Testis (tissue), 3 donors: Measurements from ENCODE around the gene LBX2. TPM values are rescaled to one million over a fixed set of nuclear protein-coding genes. Genes with fewer than 3 reads are reported as not detected.

Source experiments
- DNase-seq: peaks from one replicate; pipeline ENCODE4 v3.0.0-alpha.2; 2019
- H3K27ac ChIP-seq, 2 donors: fragments of 200-600 bp; sonication (generic); one replicate each; pipeline ENCODE4 v1.5.1; 2019
- H3K27me3 ChIP-seq: fragments of 200-600 bp; sonication (generic); one replicate; pipeline ENCODE4 v1.5.1; 2019
- H3K36me3 ChIP-seq: fragments of 200-600 bp; sonication (generic); one replicate; pipeline ENCODE4 v1.5.1; 2017; ENCODE audit warnings: low read depth; ENCODE audit errors: missing control alignments
- H3K4me1 ChIP-seq: fragments of 200-600 bp; sonication (generic); one replicate; pipeline ENCODE4 v1.5.1; 2019
- H3K4me3 ChIP-seq, 2 donors: fragments of 200-600 bp; sonication (generic); one replicate each; pipeline ENCODE4 v1.5.1; 2017 to 2019
- H3K9me3 ChIP-seq: fragments of 200-600 bp; sonication (generic); one replicate; pipeline ENCODE4 v1.5.1; 2017
- CTCF ChIP-seq, 3 experiments: fragments of 450-650 bp in 2 of 3; fragments of 200-600 bp in 1 of 3; sonication (generic) in 1 of 3; IDR thresholded peaks; one replicate each; pipeline ENCODE4 v1.5.1; 2016 to 2019; ENCODE audit warnings: antibody characterized with exemption in 3 of 3, mild to moderate bottlenecking in 2 of 3, moderate library complexity in 1 of 3
- POLR2A ChIP-seq: fragments of 450-650 bp; IDR thresholded peaks from one replicate; pipeline ENCODE4 v1.6.1; 2017; ENCODE audit warnings: antibody characterized with exemption, mild to moderate bottlenecking, moderate library complexity
- WGBS, 2 donors: methylation state at CpG; one replicate each; pipeline ENCODE4 v1.1.5; 2018; 5-methylcytosine and 5-hydroxymethylcytosine counted together
- intact Hi-C: fragments of 100-400 bp; cut with DNase I; formaldehyde crosslinking; loops from one replicate; pipeline ENCODE4 v1.15.1; 2023; ENCODE audit warnings: low total_unique reads
- polyA plus RNA-seq: library from polyadenylated mRNA; stranded (reverse); fragments of 350-450 nt; fragmentation: Illumina TruSeq; extraction: RNeasy Lipid Tissue Mini Kit (QIAGEN cat#74804); gene quantifications from one replicate; pipeline ENCODE4 v1.2.3, GENCODE V29; 2014; ENCODE audit warnings: low read depth, low replicate concordance; ENCODE audit not compliant: insufficient read depth
- total RNA-seq, 2 donors: library from RNA; depleted of rRNA; stranded (reverse); fragments of >200 nt; gene quantifications; one replicate each; pipeline ENCODE4 v1.2.3, GENCODE V29; 2016

The LBX2 gene
- total and polyA plus RNA-seq, 3 donors from 2014 or later = 0.33 to 1.4 TPM; not detected in 1

- no peaks in the 10 kb centered on the region for H3K36me3 ChIP-seq
- no peak overlapping the region for H3K27ac ChIP-seq
- 61 to 83% methylated on average over 1 of the region's 1 CpG for WGBS, 2 donors
- no peak overlapping the region for H3K4me3 ChIP-seq
- no peaks in the 10 kb centered on the region for H3K9me3 ChIP-seq
- TF ChIP-seq CTCF (IDR thresholded peaks at IDR 0.05) (no peak), POLR2A (no peak)
- intact Hi-C loops = no loop called here
- H3K27me3 ChIP-seq = no peaks in the 10 kb centered on the region
- DNase-seq = no peak
- H3K4me1 ChIP-seq = no peaks in the 10 kb centered on the region
These were observed 43.6 kb upstream of the LBX2 start for GRCh38 chr2:74542978-74543377.

GRCh38 chr2:74540291-74540690, 40.9 kb upstream of the LBX2 start:
- Histone ChIP-seq H3K27me3 (no peaks in the 10 kb centered on the region), H3K4me3 (no peak overlapping the region), H3K4me1 (no peaks in the 10 kb centered on the region), H3K27ac (no peak overlapping the region), H3K9me3 (no peaks in the 10 kb centered on the region), H3K36me3 (no peaks in the 10 kb centered on the region)
- intact Hi-C loops = no loop called here
- TF ChIP-seq CTCF (IDR thresholded peaks at IDR 0.05) (no peak), POLR2A (no peak)
- peak; percentile 58 for DNase-seq
- WGBS, 2 donors = 66 to 79% methylated on average over 4 to 5 of the region's 5 CpGs

DNA sequence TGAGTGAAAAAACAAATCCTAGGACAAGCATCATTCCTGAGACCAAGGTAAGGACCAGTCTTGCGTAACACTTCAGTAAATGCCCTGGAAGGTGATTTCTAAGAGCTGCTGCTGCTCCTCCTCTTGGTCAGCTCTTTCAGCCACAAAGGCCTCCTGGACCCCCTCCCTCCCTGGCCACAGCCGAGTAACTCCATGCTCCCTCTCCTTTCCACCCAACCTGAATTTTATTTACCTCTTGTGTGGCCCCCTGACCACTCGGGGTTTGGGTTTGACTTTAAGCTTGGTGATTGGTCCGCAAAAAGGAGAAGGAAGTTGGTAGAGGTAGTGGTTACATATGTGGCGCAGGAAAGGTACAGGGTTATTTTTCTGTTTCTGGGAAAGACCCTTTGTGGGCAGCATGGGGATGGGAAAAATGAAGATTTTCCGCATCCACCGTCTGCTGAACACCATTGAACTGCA, 39.5 kb upstream of the LBX2 start:
- 80 to 90% methylated on average over 7 of the region's 7 CpGs for WGBS, 2 donors
- Histone ChIP-seq H3K4me3 (no peak overlapping the region), H3K9me3 (no peaks in the 10 kb centered on the region), H3K27me3 (no peaks in the 10 kb centered on the region), H3K36me3 (no peaks in the 10 kb centered on the region), H3K4me1 (no peaks in the 10 kb centered on the region), H3K27ac (no peak overlapping the region)
- DNase-seq = no peak
- intact Hi-C loops = no loop called here
- TF ChIP-seq CTCF (IDR thresholded peaks at IDR 0.05) (no peak), POLR2A (no peak)

GRCh38 chr2:74537140-74537539, 37.7 kb upstream of the LBX2 start:
- no peaks in the 10 kb centered on the region for H3K9me3 ChIP-seq
- H3K4me3 ChIP-seq = no peak overlapping the region
- no peak overlapping the region for H3K27ac ChIP-seq
- 66 to 69% methylated on average over 4 of the region's 4 CpGs for WGBS, 2 donors
- no peaks in the 10 kb centered on the region for H3K4me1 ChIP-seq
- H3K36me3 ChIP-seq = no peaks in the 10 kb centered on the region
- intact Hi-C loops = no loop called here
- no peak for TF ChIP-seq POLR2A
- no peak for TF ChIP-seq CTCF (IDR thresholded peaks at IDR 0.05)
- H3K27me3 ChIP-seq = no peaks in the 10 kb centered on the region
- DNase-seq = no peak

DNA sequence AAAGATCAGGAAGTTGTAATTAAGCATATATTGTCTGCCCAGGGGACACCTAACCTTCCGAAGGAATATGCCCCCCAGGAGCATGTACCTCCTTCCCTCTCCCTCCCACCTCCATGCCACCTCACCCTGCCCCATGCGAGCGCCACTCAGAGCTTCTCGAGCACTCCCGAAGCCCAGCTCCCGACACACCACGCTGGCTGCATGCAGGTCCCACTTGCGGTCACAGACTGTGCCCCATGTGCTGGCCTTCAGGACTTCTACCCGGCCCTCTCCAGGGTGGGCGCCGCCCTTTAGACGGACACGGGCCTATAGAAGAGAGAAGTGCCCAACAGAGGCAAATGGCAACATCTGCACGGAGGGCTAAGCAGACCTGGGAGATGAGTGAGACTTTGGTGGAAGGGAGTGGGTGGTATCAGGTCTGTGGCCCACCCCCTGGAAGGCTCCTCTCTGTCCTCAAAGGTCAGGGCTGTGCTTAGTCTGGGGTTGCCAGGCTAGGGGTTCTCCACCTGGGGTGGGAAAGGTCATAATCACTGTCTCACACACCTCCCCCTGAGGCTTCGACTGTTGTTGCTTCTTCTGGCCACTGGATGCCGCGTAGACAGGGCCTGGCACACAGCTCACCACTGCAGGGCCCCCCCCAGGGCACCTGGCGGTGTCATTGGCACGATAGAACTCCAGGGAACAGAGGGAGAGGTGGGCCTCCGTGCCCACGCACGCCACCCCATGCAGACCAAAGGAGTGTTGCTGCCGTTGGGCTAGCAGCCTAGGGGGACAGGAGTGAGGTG, 37.0 kb upstream of the LBX2 start:
- 91 to 92% methylated on average over 4 to 23 of the region's 23 CpGs for WGBS, 2 donors
- DNase-seq = no peak
- peaks cover 2% of the 10 kb centered on the region for H3K4me1 ChIP-seq
- TF ChIP-seq POLR2A (no peak), CTCF (IDR thresholded peaks at IDR 0.05) (no peak)
- H3K27ac ChIP-seq = no peak overlapping the region
- no peak overlapping the region for H3K4me3 ChIP-seq
- intact Hi-C loops = no loop called here
- H3K9me3 ChIP-seq = no peaks in the 10 kb centered on the region
- H3K27me3 ChIP-seq = no peaks in the 10 kb centered on the region
- no peaks in the 10 kb centered on the region for H3K36me3 ChIP-seq
